GM19238 (cell line): ENCODE results near the gene KIR2DL3.
A peak's percentile ranks its signal among the peaks of the same experiment; 100 is the strongest.

ENCODE experiments used
- DNase-seq: peaks from one replicate; pipeline ENCODE4 v3.0.0; 2011; ENCODE audit warnings: low spot score; ENCODE audit not compliant: insufficient read length

KIR2DL3 gene

GRCh38 chr19:54791476-54791875 lies 53.2 kb downstream of the KIR2DL3 start:
- no peak for DNase-seq

- peak; percentile 3 for DNase-seq
These were observed 54.5 kb downstream of the KIR2DL3 start for GRCh38 chr19:54792814-54793213.

DNA sequence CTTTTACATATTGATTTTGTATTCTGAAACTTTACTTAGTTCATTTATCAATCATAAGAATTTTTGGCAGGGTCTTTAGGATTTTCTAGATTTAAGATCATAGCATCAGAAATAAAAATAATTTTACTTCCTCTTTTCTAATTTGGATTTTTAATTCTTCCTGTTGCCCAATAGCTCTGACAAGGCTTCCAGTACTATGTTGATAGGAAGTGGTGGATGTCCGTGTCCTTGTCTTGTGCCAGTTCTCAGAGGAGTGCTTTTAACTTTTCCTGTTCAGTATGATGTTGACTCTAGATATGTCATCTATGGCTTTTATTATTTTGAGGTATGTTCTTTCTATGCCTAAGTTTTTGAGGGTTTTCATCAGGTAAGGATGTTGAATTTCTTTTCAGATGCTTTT lies 57.4 kb downstream of the KIR2DL3 start:
- DNase-seq, result no peak
